ENCODE measurements around the gene SLC19A2. TPM values are rescaled to one million over a fixed set of nuclear protein-coding genes. Genes with fewer than 3 reads are reported as not detected.

SLC19A2 gene
- total RNA-seq, 2 experiments from 2014 or later, result 3.2 to 6.5 TPM

DNA sequence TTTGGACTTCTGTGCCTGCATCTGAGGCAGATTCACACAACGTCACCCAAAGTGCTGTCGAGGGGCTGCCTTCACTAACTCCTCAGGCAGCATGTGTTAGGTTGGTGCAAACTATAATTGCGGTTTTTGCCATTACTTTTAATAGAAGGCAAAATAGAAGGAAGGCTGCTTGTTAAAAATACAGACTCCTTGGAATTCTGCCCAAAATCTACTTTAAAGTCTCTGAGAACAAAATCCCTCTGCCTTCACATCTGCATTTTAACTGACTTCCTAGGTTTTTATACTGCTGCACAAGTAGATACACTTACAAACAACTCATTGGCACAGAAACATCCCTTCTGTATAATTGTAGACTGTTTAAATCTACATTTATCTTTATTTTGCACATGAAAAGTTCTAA is 41.3 kb upstream of the SLC19A2 start:
- no peaks in the 10 kb centered on the region for H3K9me3 ChIP-seq (ENCODE audit: low read length)
- no peak overlapping the region for H3K4me2 ChIP-seq (ENCODE audit: low read length)
- no peaks in the 10 kb centered on the region for H3K9me2 ChIP-seq (ENCODE audit: insufficient read depth, low read length)
- H3K4me3 ChIP-seq (ENCODE audit: low read depth, low read length, poor library complexity, severe bottlenecking), result no peak overlapping the region
- no peak for DNase-seq (ENCODE audit: low spot score)
- H4K20me1 ChIP-seq (ENCODE audit: insufficient read depth, low read length), result no peaks in the 10 kb centered on the region
- no peaks in the 10 kb centered on the region for H3K36me3 ChIP-seq (ENCODE audit: insufficient read depth, low read length)
- intact Hi-C loops (cut with micrococcal nuclease; ENCODE audit: unreplicated experiment), result no loop called here
- H3K27ac ChIP-seq (ENCODE audit: low read depth, low read length, poor library complexity, severe bottlenecking), result no peak overlapping the region
- ChIA-PET POLR2A (no interaction called here), CTCF (ENCODE audit: unreplicated experiment) (no interaction called here)
- no peaks in the 10 kb centered on the region for H3K79me2 ChIP-seq (ENCODE audit: insufficient read depth, low read depth, low read length)
- H3K4me1 ChIP-seq (ENCODE audit: insufficient read depth, low read length, poor library complexity, severe bottlenecking), result peaks cover 6% of the 10 kb centered on the region
- no peak overlapping the region for H2AFZ ChIP-seq (ENCODE audit: low read length)
- TF ChIP-seq, protein P1, sequence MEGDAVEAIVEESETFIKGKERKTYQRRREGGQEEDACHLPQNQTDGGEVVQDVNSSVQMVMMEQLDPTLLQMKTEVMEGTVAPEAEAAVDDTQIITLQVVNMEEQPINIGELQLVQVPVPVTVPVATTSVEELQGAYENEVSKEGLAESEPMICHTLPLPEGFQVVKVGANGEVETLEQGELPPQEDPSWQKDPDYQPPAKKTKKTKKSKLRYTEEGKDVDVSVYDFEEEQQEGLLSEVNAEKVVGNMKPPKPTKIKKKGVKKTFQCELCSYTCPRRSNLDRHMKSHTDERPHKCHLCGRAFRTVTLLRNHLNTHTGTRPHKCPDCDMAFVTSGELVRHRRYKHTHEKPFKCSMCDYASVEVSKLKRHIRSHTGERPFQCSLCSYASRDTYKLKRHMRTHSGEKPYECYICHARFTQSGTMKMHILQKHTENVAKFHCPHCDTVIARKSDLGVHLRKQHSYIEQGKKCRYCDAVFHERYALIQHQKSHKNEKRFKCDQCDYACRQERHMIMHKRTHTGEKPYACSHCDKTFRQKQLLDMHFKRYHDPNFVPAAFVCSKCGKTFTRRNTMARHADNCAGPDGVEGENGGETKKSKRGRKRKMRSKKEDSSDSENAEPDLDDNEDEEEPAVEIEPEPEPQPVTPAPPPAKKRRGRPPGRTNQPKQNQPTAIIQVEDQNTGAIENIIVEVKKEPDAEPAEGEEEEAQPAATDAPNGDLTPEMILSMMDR (conservative IDR thresholded peaks at IDR 0.05; ENCODE audit: low read length), result no peak
- TF ChIP-seq EZH2phosphoT487 (IDR thresholded peaks at IDR 0.05; ENCODE audit: borderline replicate concordance, low read depth, low read length), result no peak
- BruUV-seq (replicated peaks), result no TSS peak

DNA sequence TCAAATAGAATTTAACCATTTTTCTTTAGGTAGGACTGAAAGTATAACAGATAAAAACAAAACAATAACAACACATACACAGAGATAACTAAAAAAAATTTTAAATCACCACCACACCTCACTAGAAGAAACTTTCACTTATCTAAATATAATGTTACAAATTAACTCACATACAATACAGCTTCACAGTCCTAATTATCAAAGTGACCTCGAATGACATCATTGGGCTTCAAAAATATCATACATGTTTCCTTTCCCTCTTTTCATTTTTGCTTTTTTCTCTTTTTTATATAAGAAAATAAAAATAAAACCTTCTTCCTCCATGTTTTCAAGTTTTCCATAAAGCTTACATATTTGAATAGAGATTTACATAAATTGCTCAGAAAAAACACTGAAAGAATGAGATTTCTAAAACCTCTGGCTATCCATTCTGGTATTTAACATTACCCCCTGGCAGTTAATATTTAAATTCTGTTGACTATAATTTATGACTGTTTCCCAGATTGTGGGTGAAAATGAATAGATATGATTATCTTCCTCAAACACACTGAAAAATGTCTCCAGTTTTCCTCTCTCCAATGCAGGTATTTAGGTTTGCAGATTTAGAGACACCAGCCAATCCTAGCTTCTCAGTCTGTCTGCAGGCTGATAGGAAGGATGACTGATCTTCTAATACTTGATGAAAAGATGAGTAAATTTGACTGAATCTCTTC is 40.5 kb upstream of the SLC19A2 start:
- intact Hi-C loops (cut with micrococcal nuclease; ENCODE audit: unreplicated experiment), result no loop called here
- CTCF ChIA-PET (ENCODE audit: unreplicated experiment), result no interaction called here

DNA sequence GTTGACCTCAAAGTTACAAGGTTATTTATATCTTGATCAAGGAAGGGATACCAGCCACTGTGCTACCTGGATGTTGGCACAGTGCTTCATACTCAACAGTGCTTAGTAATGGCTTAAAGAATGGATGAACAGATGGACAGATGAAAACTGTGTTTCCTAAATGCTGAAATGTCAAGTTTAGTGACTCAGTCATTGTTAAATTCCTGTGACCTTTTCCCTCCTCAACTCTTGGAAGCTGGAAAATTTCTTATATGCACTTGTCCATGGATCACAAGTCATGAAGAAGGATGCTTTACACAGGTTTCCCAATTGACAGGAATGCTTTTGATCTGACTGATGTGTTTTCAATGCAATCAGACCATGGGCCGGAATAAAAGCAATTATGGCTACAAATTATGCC is 39.6 kb upstream of the SLC19A2 start:
- DNase-seq (ENCODE audit: low spot score), result no peak
- Histone ChIP-seq H4K20me1 (ENCODE audit: insufficient read depth, low read length) (no peaks in the 10 kb centered on the region), H3K9me3 (ENCODE audit: low read length) (no peaks in the 10 kb centered on the region), H2AFZ (ENCODE audit: low read length) (no peak overlapping the region), H3K79me2 (ENCODE audit: insufficient read depth, low read depth, low read length) (no peaks in the 10 kb centered on the region), H3K9me2 (ENCODE audit: insufficient read depth, low read length) (no peaks in the 10 kb centered on the region), H3K36me3 (ENCODE audit: insufficient read depth, low read length) (no peaks in the 10 kb centered on the region), H3K4me2 (ENCODE audit: low read length) (no peak overlapping the region), H3K4me3 (ENCODE audit: low read depth, low read length, poor library complexity, severe bottlenecking) (no peak overlapping the region), H3K4me1 (ENCODE audit: insufficient read depth, low read length, poor library complexity, severe bottlenecking) (peaks cover 6% of the 10 kb centered on the region), H3K27ac (ENCODE audit: low read depth, low read length, poor library complexity, severe bottlenecking) (no peak overlapping the region)
- intact Hi-C loops (cut with micrococcal nuclease; ENCODE audit: unreplicated experiment), result no loop called here
- BruUV-seq (replicated peaks), result no TSS peak
- CTCF ChIA-PET (ENCODE audit: unreplicated experiment), result no interaction called here
- POLR2A ChIA-PET, result no interaction called here
- TF ChIP-seq, protein P1 (conservative IDR thresholded peaks at IDR 0.05; ENCODE audit: low read length), result no peak
- TF ChIP-seq EZH2phosphoT487 (IDR thresholded peaks at IDR 0.05; ENCODE audit: borderline replicate concordance, low read depth, low read length), result no peak

More for the DNA sequence above, 40.5 kb upstream of the SLC19A2 start:
- Histone ChIP-seq H3K36me3 (ENCODE audit: insufficient read depth, low read length) (no peaks in the 10 kb centered on the region), H4K20me1 (ENCODE audit: insufficient read depth, low read length) (no peaks in the 10 kb centered on the region), H3K4me1 (ENCODE audit: insufficient read depth, low read length, poor library complexity, severe bottlenecking) (peaks cover 6% of the 10 kb centered on the region), H3K27ac (ENCODE audit: low read depth, low read length, poor library complexity, severe bottlenecking) (no peak overlapping the region), H2AFZ (ENCODE audit: low read length) (no peak overlapping the region), H3K4me2 (ENCODE audit: low read length) (no peak overlapping the region), H3K79me2 (ENCODE audit: insufficient read depth, low read depth, low read length) (no peaks in the 10 kb centered on the region), H3K9me3 (ENCODE audit: low read length) (no peaks in the 10 kb centered on the region), H3K9me2 (ENCODE audit: insufficient read depth, low read length) (no peaks in the 10 kb centered on the region), H3K4me3 (ENCODE audit: low read depth, low read length, poor library complexity, severe bottlenecking) (no peak overlapping the region)
- POLR2A ChIA-PET, result no interaction called here
- no TSS peak for BruUV-seq (replicated peaks)
- no peak for TF ChIP-seq EZH2phosphoT487 (IDR thresholded peaks at IDR 0.05; ENCODE audit: borderline replicate concordance, low read depth, low read length)
- TF ChIP-seq, protein P1 (conservative IDR thresholded peaks at IDR 0.05; ENCODE audit: low read length), result no peak
- no peak for DNase-seq (ENCODE audit: low spot score)

Measured in OCI-LY7 (cell line).